Fibroblast of pulmonary artery (primary cell): ENCODE results near the gene DOCK4.

Experiments
- DNase-seq: peaks from one replicate; pipeline ENCODE4 v3.0.0-alpha.2; 2010; ENCODE audit warnings: low read depth
- H3K4me3 ChIP-seq: replicated peaks from 2 replicates; pipeline ENCODE4 v1.5.1; 2011; ENCODE audit warnings: low read depth, mild to moderate bottlenecking, control low read depth, low read length, moderate library complexity
- CTCF ChIP-seq: IDR thresholded peaks from 2 replicates; pipeline ENCODE4 v1.5.1; 2011; ENCODE audit warnings: mild to moderate bottlenecking, control low read depth, low read length, inconsistent platforms; ENCODE audit errors: missing control alignments

Gene DOCK4

GRCh38 chr7:112137141-112138101 is 68.8 kb downstream of the DOCK4 start:
- H3K4me3 ChIP-seq: no peak overlapping the region
- no peak for DNase-seq
- TF ChIP-seq CTCF: no peak

GRCh38 chr7:112136271-112137008 is 69.8 kb downstream of the DOCK4 start:
- no peak for TF ChIP-seq CTCF
- no peak for DNase-seq

GRCh38 chr7:112135815-112136214 is 70.4 kb downstream of the DOCK4 start:
- TF ChIP-seq CTCF: no peak
- no peak overlapping the region for H3K4me3 ChIP-seq
- DNase-seq: no peak

More at GRCh38 chr7:112136271-112137008, 69.8 kb downstream of the DOCK4 start:
- H3K4me3 ChIP-seq: no peak overlapping the region

GRCh38 chr7:112134039-112134438 is 72.2 kb downstream of the DOCK4 start:
- no peak overlapping the region for H3K4me3 ChIP-seq
- no peak for DNase-seq
- no peak for TF ChIP-seq CTCF

DNA sequence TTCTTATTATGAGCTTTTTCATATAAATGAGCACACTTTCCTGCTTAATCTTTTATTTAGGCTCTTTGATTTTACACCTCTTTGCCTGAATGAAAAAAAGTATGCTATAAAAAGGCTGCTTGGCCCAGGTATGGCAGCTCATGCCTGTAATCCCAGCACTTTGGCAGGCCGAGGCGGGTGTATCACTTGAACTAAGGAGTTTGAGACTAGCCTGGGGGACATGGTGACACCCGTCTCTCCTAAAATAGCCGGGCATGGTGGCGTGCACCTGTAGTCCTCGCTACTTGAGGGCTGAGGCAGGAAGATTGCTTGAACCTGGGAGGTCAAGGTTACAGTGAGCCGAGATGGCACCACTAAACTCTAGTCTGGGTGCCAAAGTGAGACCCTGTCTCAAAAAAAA is 72.9 kb downstream of the DOCK4 start:
- no peak for TF ChIP-seq CTCF
- no peak for DNase-seq
- H3K4me3 ChIP-seq: no peak overlapping the region

GRCh38 chr7:112132051-112132694 is 74.0 kb downstream of the DOCK4 start:
- no peak for TF ChIP-seq CTCF
- no peak overlapping the region for H3K4me3 ChIP-seq
- peak; percentile 20 for DNase-seq
